Measurements from ENCODE around the gene RASA3.

RASA3 gene

DNA sequence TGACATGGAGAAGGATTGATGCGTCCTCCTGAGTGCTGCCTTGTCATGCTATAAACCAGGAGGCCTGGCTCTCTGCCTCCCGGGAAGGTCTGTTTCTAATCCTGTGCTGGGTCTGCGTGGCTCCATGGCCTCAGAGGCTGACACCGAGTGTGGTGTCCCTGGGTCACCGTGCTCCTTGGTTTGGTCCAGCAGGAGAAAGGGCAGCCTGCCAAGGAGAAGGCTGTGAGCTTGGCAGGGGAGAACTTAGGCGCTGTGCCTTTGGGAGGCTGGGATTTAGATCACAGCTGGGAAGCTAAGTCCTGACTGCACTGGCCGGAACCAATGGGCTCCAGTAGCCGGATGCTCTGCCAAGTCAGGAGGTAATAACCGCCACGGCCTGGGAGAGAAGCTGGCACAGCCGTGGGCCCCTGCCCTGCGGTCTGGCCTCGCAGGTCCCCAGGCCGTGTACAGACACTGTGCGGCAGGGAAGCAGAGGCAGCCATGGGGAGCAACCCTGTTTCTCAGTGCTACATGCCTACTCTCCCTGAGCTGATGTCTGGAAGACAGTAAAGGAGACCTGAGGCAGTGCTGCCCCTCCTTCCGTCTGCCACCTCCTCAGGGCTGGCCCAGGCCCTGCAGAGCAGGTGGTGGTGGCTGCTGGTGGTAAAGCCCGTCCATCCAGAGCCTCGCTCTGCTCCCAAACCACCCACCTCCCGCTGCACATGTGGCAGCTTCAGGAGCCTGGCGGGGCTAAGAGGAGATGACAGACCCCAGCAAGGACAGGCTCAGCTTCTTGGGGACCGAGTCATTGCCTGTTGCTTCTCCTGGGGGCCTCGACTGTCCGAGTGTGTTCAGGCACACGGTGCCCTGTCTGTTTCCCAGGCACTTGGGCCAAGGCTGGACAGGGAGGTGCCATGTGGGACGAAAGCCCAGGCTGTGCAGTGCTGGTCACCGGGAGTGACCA is 203.5 kb downstream of the RASA3 start:
- H3K9me3 ChIP-seq (ENCODE audit: insufficient read depth, low read length, severe bottlenecking): no peaks in the 10 kb centered on the region
- no peak overlapping the region for H3K4me2 ChIP-seq (ENCODE audit: insufficient read depth, low read length)
- H3K9ac ChIP-seq (ENCODE audit: low read depth, low read length): no peak overlapping the region
- H4K20me1 ChIP-seq (ENCODE audit: insufficient read depth, low read length): no peaks in the 10 kb centered on the region; the same call in 1 of the 2 replicates
- TF ChIP-seq EZH2 (IDR thresholded peaks at IDR 0.05; ENCODE audit: borderline replicate concordance, low read depth, low read length, severe bottlenecking) (no peak), CTCF (IDR thresholded peaks at IDR 0.05; ENCODE audit: borderline replicate concordance, extremely low read depth, low read length, poor library complexity, severe bottlenecking) (no peak)
- H3K27ac ChIP-seq (ENCODE audit: low read length): no peak overlapping the region
- DNase-seq (no peak), ATAC-seq (ENCODE audit: insufficient read depth, low read depth) (no peak)
- H3K4me3 ChIP-seq (ENCODE audit: low read depth in 1 of 2, low read length in 2 of 2): no peak overlapping the region
- no peaks in the 10 kb centered on the region for H3K36me3 ChIP-seq (ENCODE audit: insufficient read depth, low read length)
- H2AFZ ChIP-seq (ENCODE audit: low read depth, low read length): no peak overlapping the region
- H3K4me1 ChIP-seq (ENCODE audit: insufficient read depth, low read length): no peaks in the 10 kb centered on the region
- no peaks in the 10 kb centered on the region for H3K79me2 ChIP-seq (ENCODE audit: insufficient read depth, low read length)
- no peaks in the 10 kb centered on the region for H3K27me3 ChIP-seq (ENCODE audit: insufficient read depth, low read length, poor library complexity)

Measured in DND-41 (cell line).